GM12878 (cell line): Measurements from ENCODE around the gene ASS1. TPM values are rescaled to one million over a fixed set of nuclear protein-coding genes. Genes with fewer than 3 reads are reported as not detected.

ENCODE experiments used
- ATAC-seq: fragments of 200-7000 bp; cut with Tn5 transposase; 3 replicates; pipeline ENCODE4 v1.9.1; 2020; ENCODE audit warnings: mild to moderate bottlenecking, moderate library complexity
- BruUV-seq: library from RNA; stranded (reverse); fragments of 400-500 nt; replicated peaks from 2 replicates; lab custom pipeline; 2021; lab: Mats Ljungman, UMichigan
- CTCF ChIA-PET: fragments of 300-600 bp; sonication (Branson Sonifier 250); formaldehyde crosslinking; extraction: SDS; loops from one replicate; lab custom pipeline; 2021; ENCODE audit warnings: inconsistent platforms; lab: Yijun Ruan, JAX
- POLR2A ChIA-PET: fragments of 350-600 bp; formaldehyde crosslinking; extraction: SDS; loops from one replicate; lab custom pipeline; 2021; ENCODE audit warnings: inconsistent platforms; lab: Charles Lee
- RAD21 ChIA-PET: fragments of 300-600 bp; sonication (Branson Sonifier 250); formaldehyde crosslinking; loops from one replicate; lab custom pipeline; 2023; ENCODE audit warnings: antibody characterized with exemption; ENCODE audit not compliant: unreplicated experiment; lab: Charles Lee
- SMC1A ChIA-PET: fragments of 300-600 bp; sonication (Branson Sonifier 250); formaldehyde crosslinking; loops from one replicate; lab custom pipeline; 2023; ENCODE audit not compliant: unreplicated experiment, uncharacterized antibody; lab: Charles Lee
- DNase-seq: peaks from one replicate; pipeline ENCODE4 v3.0.0-alpha.2; 2011; ENCODE audit warnings: low read depth, low spot score
- FAIRE-seq: peaks from 3 replicates; lab custom pipeline; 2011; peaks lifted over from hg19 to GRCh38; lab: Jason Lieb, UNC
- H2AFZ ChIP-seq: 2 replicates; pipeline ENCODE4 v1.6.0; 2011; ENCODE audit warnings: low read depth, low read length, control low read depth; ENCODE audit not compliant: control insufficient read depth
- H3K27ac ChIP-seq: 2 replicates; pipeline ENCODE4 v1.5.1; 2011; ENCODE audit warnings: control low read depth; ENCODE audit not compliant: control insufficient read depth, insufficient read depth
- H3K27me3 ChIP-seq, 2 experiments: replicated peaks in 1 of 2; 2 replicates each; pipeline versions ENCODE4 v1.6.0 to v1.6.1; 2011; ENCODE audit warnings: low read length in 1 of 2; ENCODE audit not compliant: control insufficient read depth in 2 of 2, insufficient read depth in 2 of 2
- H3K36me3 ChIP-seq, 2 experiments: 2 replicates each; pipeline ENCODE4 v1.5.1; 2011; ENCODE audit warnings: low read length in 1 of 2; ENCODE audit not compliant: control insufficient read depth in 2 of 2, insufficient read depth in 2 of 2
- H3K4me1 ChIP-seq: 2 replicates; pipeline ENCODE4 v1.6.1; 2011; ENCODE audit warnings: mild to moderate bottlenecking, low read length, moderate library complexity, mixed read lengths; ENCODE audit not compliant: control insufficient read depth, insufficient read depth
- H3K4me2 ChIP-seq: 2 replicates; pipeline ENCODE4 v1.6.0; 2011; ENCODE audit warnings: control low read depth; ENCODE audit not compliant: control insufficient read depth, insufficient read depth
- H3K4me3 ChIP-seq: fragments of 200-600 bp; sonication (generic); 2 replicates; pipeline ENCODE4 v1.5.1; 2016
- H3K79me2 ChIP-seq: 2 replicates; pipeline ENCODE4 v1.6.0; 2011; ENCODE audit warnings: low read length; ENCODE audit not compliant: control insufficient read depth, insufficient read depth
- H3K9ac ChIP-seq: 2 replicates; pipeline ENCODE4 v1.8.0; 2011; ENCODE audit warnings: low read length, control low read depth, mixed read lengths; ENCODE audit not compliant: control insufficient read depth, insufficient read depth
- H3K9me3 ChIP-seq: replicated peaks from 3 replicates; pipeline ENCODE4 v1.5.1; 2011; ENCODE audit warnings: mild to moderate bottlenecking, low read length; ENCODE audit not compliant: control insufficient read depth, insufficient read depth
- H4K20me1 ChIP-seq: 2 replicates; pipeline ENCODE4 v1.6.0; 2011; ENCODE audit not compliant: control insufficient read depth, insufficient read depth
- IKZF1 ChIP-seq: fragments of 450-650 bp; conservative IDR thresholded peaks from 2 replicates; pipeline ENCODE4 v1.6.1; 2017; ENCODE audit warnings: antibody characterized with exemption, mild to moderate bottlenecking
- MXI1 ChIP-seq: fragments of 150-350 bp; IDR thresholded peaks from 2 replicates; pipeline ENCODE4 v1.6.1; 2011; ENCODE audit warnings: low read depth, mild to moderate bottlenecking, inconsistent platforms, low read length, improper control_type of control experiment
- NFYB ChIP-seq: IDR thresholded peaks from 2 replicates; pipeline ENCODE4 v1.6.1; 2011; ENCODE audit warnings: low read depth, mild to moderate bottlenecking, low read length, improper control_type of control experiment, moderate library complexity; ENCODE audit not compliant: insufficient read depth
- RUNX3 ChIP-seq: IDR thresholded peaks from 2 replicates; pipeline ENCODE4 v1.6.1; 2012; ENCODE audit warnings: low read length, inconsistent platforms
- SIX5 ChIP-seq: IDR thresholded peaks from 2 replicates; pipeline ENCODE4 v1.6.1; 2011; ENCODE audit warnings: mild to moderate bottlenecking, low read depth, low read length, moderate library complexity; ENCODE audit not compliant: severe bottlenecking
- SMARCA5 ChIP-seq: fragments of 450-650 bp; IDR thresholded peaks from 2 replicates; pipeline ENCODE4 v1.6.1; 2017; ENCODE audit warnings: mild to moderate bottlenecking
- SUPT20H ChIP-seq: IDR thresholded peaks from 2 replicates; pipeline ENCODE4 v1.6.1; 2011; ENCODE audit warnings: low read depth, mild to moderate bottlenecking, low read length, moderate library complexity, borderline replicate concordance; ENCODE audit not compliant: control insufficient read depth
- YY1 ChIP-seq: IDR thresholded peaks from 2 replicates; pipeline ENCODE4 v1.6.1; 2011; ENCODE audit warnings: low read depth, mild to moderate bottlenecking, low read length
- WGBS: methylation state at CpG from one replicate; pipeline ENCODE4 v1.1.6; 2016; ENCODE audit warnings: low lambda C conversion rate; ENCODE audit not compliant: insufficient replicate concordance, insufficient coverage; ENCODE audit errors: missing lambda C conversion rate; 5-methylcytosine and 5-hydroxymethylcytosine counted together
- in situ Hi-C: fragments of 300-500 bp; cut with MboI; formaldehyde crosslinking; loops from 9 replicates; pipeline ENCODE4 v1.14.3; 2018; ENCODE audit warnings: mixed read lengths
- intact Hi-C: fragments of 100-400 bp; cut with micrococcal nuclease; formaldehyde crosslinking; loops from one replicate; pipeline ENCODE4 v1.14.2; 2022; ENCODE audit not compliant: unreplicated experiment
- polyA plus RNA-seq, 11 experiments: library from polyadenylated mRNA; depleted of rRNA in 4 of 11; unstranded in 6 of 11; stranded (reverse) in 5 of 11; fragments of >200 nt; fragmentation: Nextera tagmentation in 4 of 11; fragmentation: Illumina TruSeq in 1 of 11; extraction: Ambion mirVana in 4 of 11; extraction: Trizol in 1 of 11; gene quantifications; 1 replicate in 1 of 11; 2 replicates in 10 of 11; pipeline versions ENCODE4 v1.2.1 to v1.2.3, GENCODE V29; 2011 to 2016; ENCODE audit warnings: inconsistent platforms in 2 of 11, missing spikeins in 2 of 11, low read depth in 1 of 11
- total RNA-seq, 4 experiments: library from RNA; depleted of rRNA in 3 of 4; stranded (reverse); fragments of >200 nt in 3 of 4; fragmentation: Illumina TruSeq in 1 of 4; extraction: Trizol in 1 of 4; gene quantifications; 2 replicates each; pipeline versions ENCODE4 v1.2.1 to v1.2.3, GENCODE V29; 2013 to 2021

Gene ASS1
- total and polyA plus RNA-seq, 10 of the 15 experiments (the other 5 are each of a cell fraction or from before 2014, with no cell fraction given): 0.10 to 6.1 (median 0.28) TPM; not detected in 3

GRCh38 chr9:130402645-130403440 lies 41.9 kb upstream of the ASS1 start:
- no peak for FAIRE-seq
- no peak overlapping the region for H2AFZ ChIP-seq
- H3K9ac ChIP-seq: no peak overlapping the region
- RAD21 ChIA-PET: no interaction called here
- POLR2A ChIA-PET: no interaction called here
- no peaks in the 10 kb centered on the region for H3K4me1 ChIP-seq
- no peak overlapping the region for H3K4me3 ChIP-seq
- SMC1A ChIA-PET: no interaction called here
- peaks cover 0 to 4% of the 10 kb centered on the region in 2 experiments; a peak in 3 of 4 replicates for H3K27me3 ChIP-seq
- no peak for TF ChIP-seq SUPT20H
- no peak for TF ChIP-seq RUNX3
- no peak for TF ChIP-seq MXI1
- TF ChIP-seq SMARCA5: no peak
- no peak for TF ChIP-seq IKZF1
- TF ChIP-seq NFYB: no peak
- TF ChIP-seq SIX5: no peak
- no peak for TF ChIP-seq YY1
- no TSS peak for BruUV-seq
- H3K27ac ChIP-seq: no peak overlapping the region
- no peak for DNase-seq
- no peaks in the 10 kb centered on the region for H3K79me2 ChIP-seq
- H3K36me3 ChIP-seq: no peaks in the 10 kb centered on the region
- H3K4me2 ChIP-seq: no peak overlapping the region
- CTCF ChIA-PET: no interaction called here
- H4K20me1 ChIP-seq: no peaks in the 10 kb centered on the region
- intact Hi-C loops (no loop called here), in situ Hi-C loops (no loop called here)
- no peak for ATAC-seq
- H3K9me3 ChIP-seq: no peaks in the 10 kb centered on the region
- WGBS: 29% methylated on average over 25 of the region's 28 CpGs
